Stromal cell of bone marrow (primary cell): ENCODE measurements around the gene DNLZ.

Experiments
- DNase-seq: peaks from one replicate; pipeline ENCODE4 v3.0.0-alpha.2; 2012; ENCODE audit warnings: low read depth

The DNLZ gene

DNA sequence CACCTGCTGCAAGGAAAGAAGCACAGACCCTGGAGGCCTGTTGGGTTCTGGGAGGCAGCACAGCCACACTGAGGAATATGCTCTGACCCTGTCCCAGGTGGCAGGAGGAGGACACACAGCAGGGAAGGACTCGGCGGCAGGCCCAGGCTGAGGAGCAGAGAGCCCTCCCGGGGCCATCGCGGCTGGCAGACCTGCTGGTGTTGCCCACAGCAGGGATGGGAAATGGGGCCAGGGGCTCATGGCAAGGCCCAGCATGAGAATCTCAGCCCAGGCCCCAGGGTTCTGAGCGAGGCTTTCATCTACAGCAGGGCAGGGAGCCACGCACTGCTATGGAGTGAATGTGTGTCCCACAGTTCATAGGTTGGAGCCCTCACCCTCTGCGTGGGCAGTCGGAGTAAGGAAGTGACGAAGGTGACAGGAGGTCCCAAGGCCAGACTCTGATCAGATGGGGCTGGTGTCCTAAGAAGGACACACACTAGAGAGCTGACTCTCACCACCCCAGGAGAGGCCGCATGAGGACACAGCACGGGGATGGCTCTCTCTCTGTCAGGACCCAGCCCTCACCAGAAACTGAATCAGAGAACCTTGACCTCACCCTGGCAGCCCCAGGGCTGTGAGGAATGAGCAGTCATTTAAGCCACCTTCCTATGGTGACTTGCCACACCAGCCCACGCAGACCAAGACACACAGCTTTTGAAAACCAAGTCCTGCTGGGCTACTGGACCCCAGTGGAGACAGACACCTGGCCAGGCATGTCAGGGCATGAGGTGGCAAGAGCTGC lies 46.5 kb downstream of the DNLZ start:
- no peak for DNase-seq

DNA sequence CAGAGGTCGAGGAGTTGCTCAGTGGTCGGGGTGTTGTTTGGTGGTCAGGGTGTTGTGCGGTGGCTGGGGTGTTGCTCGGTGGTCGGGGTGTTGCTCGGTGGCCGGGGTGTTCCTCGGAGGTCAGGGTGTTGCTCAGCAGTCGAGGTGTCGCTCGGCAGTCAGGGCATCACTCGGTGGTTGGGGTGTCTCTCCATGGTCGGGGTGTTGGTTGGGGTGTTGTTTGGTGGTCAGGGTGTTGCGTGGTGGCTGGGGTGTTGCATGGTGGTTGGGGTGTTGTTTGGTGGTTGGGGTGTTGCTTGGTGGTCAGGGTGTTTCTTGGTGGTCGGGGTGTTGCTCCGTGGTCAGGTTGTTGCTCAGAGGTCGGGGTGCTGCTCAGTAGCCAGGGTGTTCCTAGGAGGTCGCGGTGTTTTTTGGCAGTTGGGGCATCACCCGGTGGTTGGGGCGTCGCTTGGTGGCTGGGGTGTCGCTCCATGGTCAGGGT lies 47.2 kb downstream of the DNLZ start:
- DNase-seq = no peak

DNA sequence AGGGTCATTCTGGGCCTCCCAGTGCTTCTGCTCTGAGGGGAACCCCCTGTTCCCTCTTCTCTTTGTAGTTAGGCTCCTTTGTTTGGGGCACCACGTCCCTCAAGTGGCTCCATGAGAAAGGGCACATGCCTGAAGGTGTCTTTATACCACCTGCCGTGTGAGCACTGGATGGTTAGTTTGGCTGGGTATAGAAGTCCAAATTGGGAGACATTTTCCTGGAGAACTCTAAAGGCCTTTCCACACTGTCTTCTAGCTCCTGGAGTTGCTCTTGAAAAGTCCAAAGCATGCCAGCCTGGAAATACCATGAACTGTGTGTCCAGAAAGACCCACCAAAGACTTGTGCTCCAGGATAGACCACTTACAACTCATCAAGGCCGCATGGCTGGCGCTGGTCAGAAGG lies 48.6 kb downstream of the DNLZ start:
- DNase-seq = no peak

DNA sequence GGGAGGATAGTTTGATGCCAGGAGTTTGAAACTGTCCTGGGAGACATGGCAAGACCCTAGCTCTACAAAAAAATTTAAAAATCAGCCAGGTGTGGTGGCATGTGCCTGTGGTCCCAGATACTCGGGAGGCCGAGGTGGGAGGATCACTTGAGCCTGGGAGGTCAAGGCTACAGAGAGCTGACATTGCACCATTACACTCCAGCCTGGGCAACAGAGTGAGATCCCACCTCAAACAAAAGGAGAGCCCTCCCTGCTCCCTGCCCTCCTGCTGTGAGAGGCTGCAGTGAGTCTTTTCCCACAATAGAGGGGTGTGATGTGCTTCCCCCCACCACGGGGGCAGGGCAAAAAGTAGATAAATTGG lies 49.5 kb downstream of the DNLZ start:
- no peak for DNase-seq

DNA sequence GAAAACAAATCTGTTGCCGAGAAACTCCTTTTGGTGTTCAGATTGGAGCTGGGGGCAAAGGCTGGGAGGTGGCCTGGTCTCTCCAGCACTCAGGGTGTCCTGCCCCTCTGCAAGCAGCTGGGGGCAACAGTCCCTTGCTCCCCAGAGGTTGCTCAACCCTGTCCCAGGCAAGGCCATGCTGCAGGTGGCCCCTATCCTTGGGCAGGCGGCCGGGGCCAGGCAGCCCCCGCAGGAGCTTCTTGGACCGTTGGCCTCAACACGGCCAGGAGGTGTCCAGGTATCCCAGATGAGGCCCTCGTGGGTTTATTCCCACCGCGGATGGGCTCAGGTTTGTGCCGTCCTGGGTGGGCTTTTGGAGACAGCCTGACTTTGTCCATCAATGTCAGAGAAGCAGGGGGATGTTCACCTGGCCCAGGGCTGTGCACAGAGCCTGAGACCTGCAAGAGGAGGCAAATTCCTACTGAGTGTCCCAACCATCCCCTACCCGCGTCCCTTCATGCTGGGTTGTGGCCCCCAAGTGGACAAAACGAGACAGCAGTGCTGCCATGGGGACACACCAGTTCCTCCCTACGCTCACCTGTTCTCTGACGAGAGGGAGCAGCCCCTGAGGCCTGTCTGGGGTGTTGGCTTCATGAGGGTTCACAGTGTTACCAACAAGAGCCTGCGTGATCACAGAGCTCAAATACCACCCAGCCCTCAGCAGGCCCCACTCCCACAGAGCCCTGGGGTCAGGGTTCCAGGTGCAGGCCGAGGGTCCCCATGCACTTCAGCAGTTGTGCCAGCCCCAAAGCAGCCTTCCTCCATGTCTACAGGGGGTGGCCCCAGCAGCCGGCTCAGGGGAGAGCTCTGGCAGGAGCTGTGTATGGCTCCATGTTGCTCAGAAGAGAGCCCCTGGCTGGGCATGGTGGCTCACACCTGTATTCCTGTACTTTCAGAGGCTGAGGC lies 50.2 kb downstream of the DNLZ start:
- DNase-seq = no peak

DNA sequence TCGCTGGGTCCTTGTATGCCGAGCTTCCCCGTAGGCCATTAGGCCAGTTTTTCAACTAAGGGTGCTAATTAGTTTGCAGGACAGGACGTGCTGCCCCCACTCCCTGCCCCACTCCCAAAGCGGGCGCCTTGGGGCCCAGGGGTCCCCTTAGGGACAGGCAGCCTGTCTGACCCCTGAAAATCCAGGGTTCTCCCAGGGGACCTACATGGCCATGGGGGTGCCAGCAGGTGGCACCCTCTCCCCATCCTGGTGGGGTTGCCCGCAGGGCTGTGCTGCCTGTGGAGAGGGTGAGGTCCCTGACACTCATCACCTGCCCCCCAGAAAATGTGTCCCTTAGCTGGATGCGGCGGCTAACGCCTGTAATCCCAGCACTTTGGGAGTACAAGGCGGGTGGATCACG lies 51.1 kb downstream of the DNLZ start:
- no peak for DNase-seq

DNA sequence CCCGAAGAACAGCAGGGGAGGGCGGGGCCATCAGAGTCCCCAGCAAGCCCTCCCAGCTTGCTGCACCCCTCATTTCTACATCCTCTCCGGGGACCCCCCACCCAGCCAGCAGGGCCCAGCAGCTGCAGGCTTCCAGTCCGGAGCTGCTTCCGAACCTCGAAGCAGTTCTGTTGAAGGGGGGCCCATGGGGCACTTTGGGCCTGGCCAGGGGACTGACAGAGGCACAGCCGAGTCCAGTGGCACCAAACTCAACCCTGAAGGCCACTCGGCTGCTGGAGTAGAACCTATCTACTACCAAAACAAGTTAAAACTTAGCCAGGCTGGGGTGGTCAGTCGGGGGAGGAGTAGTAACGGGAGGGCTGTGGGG lies 51.6 kb downstream of the DNLZ start:
- DNase-seq = no peak

GRCh38 chr9:136311051-136312008 lies 52.2 kb downstream of the DNLZ start:
- DNase-seq = no peak

GRCh38 chr9:136310273-136311030 lies 53.1 kb downstream of the DNLZ start:
- DNase-seq = no peak

GRCh38 chr9:136309806-136310220 lies 53.7 kb downstream of the DNLZ start:
- no peak for DNase-seq
